ENCODE data around the gene OASL. TPM values are rescaled to one million over a fixed set of nuclear protein-coding genes. Genes with fewer than 3 reads are reported as not detected.
A peak's percentile ranks its signal among the peaks of the same experiment; 100 is the strongest.

The OASL gene
- total and polyA plus RNA-seq, 9 of the 15 experiments (the other 6 are each of a cell fraction or from before 2014, with no cell fraction given) = 0.14 TPM; not detected in 8

DNA sequence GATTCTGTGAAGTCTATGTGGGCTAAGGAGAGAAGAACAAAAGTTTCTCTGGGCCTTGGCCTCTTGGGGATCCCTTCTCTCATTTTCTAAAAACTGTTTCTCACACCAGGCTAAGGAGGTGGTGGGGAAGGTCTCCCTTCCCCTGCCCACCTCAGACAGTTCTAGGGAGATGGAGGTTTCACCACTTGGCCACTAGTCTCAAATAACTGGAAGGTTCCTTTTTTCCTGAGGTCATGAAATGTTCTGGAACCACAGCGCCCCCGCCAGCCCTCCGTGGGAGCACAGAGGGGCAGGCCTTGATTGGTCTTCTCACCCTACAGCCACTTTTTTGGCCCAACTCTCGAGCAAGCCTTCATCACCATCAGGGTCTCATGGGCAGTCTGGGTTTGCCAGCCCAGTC is 35.4 kb downstream of the OASL start:
- Histone ChIP-seq H3K79me2 (ENCODE audit: control insufficient read depth, insufficient read depth, low read length) (no peaks in the 10 kb centered on the region), H2AFZ (ENCODE audit: low read depth, low read length) (no peak overlapping the region), H3K9me3 (replicated peaks; ENCODE audit: control insufficient read depth, insufficient read depth, low read depth, low read length) (no peaks in the 10 kb centered on the region), H3K36me3 (ENCODE audit: control insufficient read depth, insufficient read depth, low read length) (peaks cover 42% of the 10 kb centered on the region; the same call in 2 of the 3 replicates), H3K27me3 (ENCODE audit: control insufficient read depth in 2 of 2, insufficient read depth in 2 of 2, low read length in 2 of 2) (no peaks in the 10 kb centered on the region; a peak in 1 of 5 replicates), H3K27ac (ENCODE audit: extremely low read depth, low read depth, low read length) (no peak overlapping the region), H3K4me1 (replicated peaks in 1 of 2; ENCODE audit: control insufficient read depth in 2 of 2, insufficient read depth in 2 of 2, low read length in 2 of 2) (peaks cover 0 to 8% of the 10 kb centered on the region in 2 experiments; a peak in 2 of 5 replicates), H3K9ac (ENCODE audit: insufficient read depth in 1 of 2, low read depth in 2 of 2, low read length in 2 of 2) (no peak overlapping the region), H3K4me3 (no peak overlapping the region), H3K4me2 (ENCODE audit: insufficient read depth, low read length) (no peak overlapping the region), H3K9me1 (ENCODE audit: control insufficient read depth, insufficient read depth, low read length) (no peaks in the 10 kb centered on the region), H4K20me1 (replicated peaks; ENCODE audit: control insufficient read depth, insufficient read depth, low read length) (no peaks in the 10 kb centered on the region; the same call in 1 of the 2 replicates)
- DNase-seq (ENCODE audit: extremely low read depth in 1 of 4, low spot score in 3 of 4) (no peak), ATAC-seq (peak; percentile 43), FAIRE-seq (no peak)
- intact Hi-C loops (cut with micrococcal nuclease) = loop anchor here (2.0 to 10.0 kb wide), 2 partner anchors 51 to 211 kb away; partner anchors contain the start of gene P2RX4
- 81% methylated on average over 4 of the region's 4 CpGs for WGBS (ENCODE audit: insufficient coverage, low coverage, missing lambda C conversion rate)
- no peak for TF ChIP-seq HDAC1 (IDR thresholded peaks at IDR 0.05)
- no peak for TF ChIP-seq MTA2 (IDR thresholded peaks at IDR 0.05; ENCODE audit: low read depth)
- no peak for TF ChIP-seq ZNF282 (CRISPR knock-in tag; IDR thresholded peaks at IDR 0.05)
- TF ChIP-seq ZBTB5 (IDR thresholded peaks at IDR 0.05) = no peak
- TF ChIP-seq, protein P1, sequence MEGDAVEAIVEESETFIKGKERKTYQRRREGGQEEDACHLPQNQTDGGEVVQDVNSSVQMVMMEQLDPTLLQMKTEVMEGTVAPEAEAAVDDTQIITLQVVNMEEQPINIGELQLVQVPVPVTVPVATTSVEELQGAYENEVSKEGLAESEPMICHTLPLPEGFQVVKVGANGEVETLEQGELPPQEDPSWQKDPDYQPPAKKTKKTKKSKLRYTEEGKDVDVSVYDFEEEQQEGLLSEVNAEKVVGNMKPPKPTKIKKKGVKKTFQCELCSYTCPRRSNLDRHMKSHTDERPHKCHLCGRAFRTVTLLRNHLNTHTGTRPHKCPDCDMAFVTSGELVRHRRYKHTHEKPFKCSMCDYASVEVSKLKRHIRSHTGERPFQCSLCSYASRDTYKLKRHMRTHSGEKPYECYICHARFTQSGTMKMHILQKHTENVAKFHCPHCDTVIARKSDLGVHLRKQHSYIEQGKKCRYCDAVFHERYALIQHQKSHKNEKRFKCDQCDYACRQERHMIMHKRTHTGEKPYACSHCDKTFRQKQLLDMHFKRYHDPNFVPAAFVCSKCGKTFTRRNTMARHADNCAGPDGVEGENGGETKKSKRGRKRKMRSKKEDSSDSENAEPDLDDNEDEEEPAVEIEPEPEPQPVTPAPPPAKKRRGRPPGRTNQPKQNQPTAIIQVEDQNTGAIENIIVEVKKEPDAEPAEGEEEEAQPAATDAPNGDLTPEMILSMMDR (IDR thresholded peaks at IDR 0.05 in 2 of 3, conservative IDR thresholded peaks at IDR 0.05 in 1 of 3; ENCODE audit: insufficient read depth in 2 of 3, low read depth in 1 of 3, low read length in 3 of 3) = peak; percentile 42 to 77 (median 56); a peak in 4 of 6 replicates
- peak in 1 of 2 experiments; percentile 34; a peak in 2 of 4 replicates for TF ChIP-seq RAD21 (CRISPR knock-in tag; conservative IDR thresholded peaks at IDR 0.05 in 1 of 2, IDR thresholded peaks at IDR 0.05 in 1 of 2)
- no peak for TF ChIP-seq MECOM (CRISPR knock-in tag; IDR thresholded peaks at IDR 0.05)
- no peak for TF ChIP-seq ETV6 (IDR thresholded peaks at IDR 0.05; ENCODE audit: borderline replicate concordance in 1 of 2, low read depth in 2 of 2, low read length in 1 of 2)
- no peak for TF ChIP-seq ETV6 (CRISPR knock-in tag; IDR thresholded peaks at IDR 0.05; ENCODE audit: borderline replicate concordance)
- no TSS peak for BruUV-seq (replicated peaks)
- ChIA-PET CTCF (ENCODE audit: low intra/inter-chr PET ratio) (interaction anchor here (0.6 to 0.9 kb wide), 2 partner anchors 66 to 107 kb away, joined by 3 read pairs; no protein-coding TSS in a partner anchor), POLR2A (interaction anchor here (0.6 to 1.0 kb wide), 2 partner anchors 9 to 40 kb away, joined by 3 read pairs; no protein-coding TSS in a partner anchor)
- in situ Hi-C loops (cut with MboI) = no loop called here
